Activated CD4-positive, alpha-beta T cell treated with anti-CD3 and anti-CD28 coated beads, Interleukin-2, amount 50 U/mL, for 1 hour (primary cell): ENCODE data around the gene BABAM2.
"Not testable (repeated sequence)": the region's sequence is repeated elsewhere in the genome, so short reads cannot be mapped to it uniquely, and the experiment has no call there.

ENCODE experiments used
- DNase-seq: peaks from one replicate; pipeline ENCODE4 v3.0.0-alpha.2; 2020

Gene BABAM2

DNA sequence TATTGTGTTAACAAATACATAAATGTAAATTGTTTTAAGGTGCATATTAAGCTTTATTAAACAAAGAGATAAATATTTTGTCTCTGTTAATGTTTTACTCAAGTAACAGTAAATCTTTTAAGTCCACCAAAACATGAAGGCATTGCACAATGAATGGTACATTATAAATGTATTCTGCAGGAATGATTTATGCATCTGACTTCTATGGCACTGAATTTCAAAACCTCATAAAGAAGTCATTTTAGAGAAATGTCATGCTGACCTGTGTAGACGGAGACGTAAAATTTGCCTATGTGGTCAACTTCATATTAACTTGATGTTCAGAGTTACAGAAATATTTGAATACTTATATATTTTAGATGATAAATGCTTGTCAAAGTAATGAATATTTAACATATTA is 194.7 kb downstream of the BABAM2 start:
- DNase-seq: no peak

DNA sequence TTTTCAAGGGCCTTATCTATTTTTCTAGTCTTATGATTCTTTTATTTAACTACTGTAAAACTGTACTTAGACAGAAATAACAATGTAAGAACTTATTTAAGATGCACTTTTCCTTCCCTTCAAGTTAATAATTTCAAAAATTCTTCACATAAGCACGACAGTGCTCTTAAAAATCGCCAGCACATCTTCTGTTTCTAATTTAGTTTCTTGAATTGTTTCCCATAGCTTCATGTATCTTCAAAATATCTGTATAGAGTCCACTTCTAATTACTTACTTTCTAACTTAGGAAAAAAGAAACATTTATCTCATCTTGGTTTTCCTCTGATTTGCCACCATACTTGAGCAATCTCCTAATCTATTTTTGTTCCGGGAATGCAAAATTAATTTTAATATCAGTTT is 196.1 kb downstream of the BABAM2 start:
- DNase-seq: no peak

DNA sequence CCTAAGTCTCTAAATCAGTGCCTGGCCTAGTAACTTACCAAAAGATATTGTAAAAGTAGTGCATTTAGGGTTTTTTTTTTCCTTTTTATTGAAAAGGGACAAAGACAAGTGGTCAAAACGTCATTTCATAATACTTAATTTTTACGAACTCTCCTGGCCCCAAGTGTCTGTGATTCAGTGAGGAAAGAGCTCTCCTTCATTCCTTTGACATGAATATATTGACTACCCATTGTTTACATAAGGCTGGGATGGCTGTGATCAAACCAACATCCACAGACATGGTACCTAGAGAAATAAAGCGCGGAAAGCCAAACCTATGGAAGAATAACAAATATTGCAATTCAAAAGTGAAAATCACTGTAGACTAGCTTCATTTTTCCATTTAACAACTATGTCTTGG is 198.4 kb downstream of the BABAM2 start:
- no peak for DNase-seq

DNA sequence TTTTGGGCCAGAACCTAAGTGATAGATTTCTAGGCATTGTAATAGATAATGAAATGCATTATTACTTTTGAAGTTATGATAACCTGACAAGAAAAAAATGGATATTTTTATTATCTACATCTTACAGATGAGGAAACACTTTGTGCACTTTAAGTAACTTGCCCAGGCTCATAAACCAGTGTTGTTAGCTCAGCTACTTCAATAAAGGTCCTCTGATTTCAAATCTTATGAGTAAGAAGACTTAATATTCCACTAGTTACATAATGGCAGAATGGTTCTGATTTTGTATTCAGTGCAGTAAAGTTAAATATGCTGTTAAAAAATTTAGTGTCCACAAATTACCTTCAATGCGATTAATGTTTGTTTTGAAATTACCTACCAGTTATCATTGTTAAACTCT is 199.0 kb downstream of the BABAM2 start:
- no peak for DNase-seq

DNA sequence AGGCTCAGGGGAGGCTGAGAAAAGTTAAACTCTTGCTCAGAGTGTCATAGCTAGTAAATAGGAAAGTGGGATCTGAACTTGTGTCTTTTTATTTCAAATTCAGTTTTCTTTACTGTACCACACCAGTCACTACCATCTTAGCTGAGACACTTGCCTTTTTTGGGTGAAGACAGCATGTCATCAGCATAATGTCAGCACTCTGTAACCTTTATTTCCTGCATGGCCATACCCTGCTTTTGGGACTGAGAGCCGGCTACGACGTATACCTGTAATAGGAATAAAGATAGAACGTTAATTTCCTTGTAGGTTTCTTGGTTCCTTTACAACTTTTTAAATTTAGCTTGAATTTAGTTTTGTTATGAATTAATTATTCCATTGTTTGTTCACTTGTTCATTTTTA is 202.8 kb downstream of the BABAM2 start:
- no peak for DNase-seq

DNA sequence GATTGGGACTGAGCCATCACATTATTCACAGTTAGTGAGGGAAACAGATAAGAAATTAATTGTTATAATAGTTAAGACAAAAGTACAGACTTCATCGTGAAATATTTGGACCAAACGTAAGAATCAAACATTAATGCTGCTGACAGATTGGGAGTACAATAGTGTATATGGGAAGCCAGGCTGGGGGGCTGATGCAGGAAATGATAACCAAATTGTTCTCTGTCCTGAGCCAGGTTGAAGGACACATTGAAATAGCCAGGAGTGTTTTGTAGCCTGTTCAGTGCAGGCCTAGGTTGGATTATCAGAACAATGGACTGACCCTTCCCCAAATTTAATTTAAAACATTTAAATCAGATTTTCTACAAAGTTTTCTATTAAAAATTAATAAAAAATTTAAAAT is 203.2 kb downstream of the BABAM2 start:
- no peak for DNase-seq

DNA sequence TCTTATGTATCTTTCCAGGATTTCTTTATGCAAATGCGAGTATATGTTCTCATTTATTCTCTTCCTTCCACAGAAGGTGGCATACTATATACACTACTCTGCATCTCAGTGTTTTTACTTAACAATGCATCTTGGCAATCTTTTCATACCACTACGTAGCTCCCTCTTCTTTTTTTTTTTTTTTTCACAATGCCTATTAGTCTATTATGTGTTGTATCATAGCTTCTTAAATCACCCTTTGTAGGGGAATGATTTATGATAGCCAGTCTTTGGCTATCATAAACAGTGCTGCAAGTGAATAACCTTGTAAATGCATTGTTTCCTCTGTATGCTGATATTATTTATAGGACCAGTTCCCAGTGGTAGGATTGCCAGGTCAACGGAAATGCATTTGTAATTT is 204.2 kb downstream of the BABAM2 start:
- no peak for DNase-seq

DNA sequence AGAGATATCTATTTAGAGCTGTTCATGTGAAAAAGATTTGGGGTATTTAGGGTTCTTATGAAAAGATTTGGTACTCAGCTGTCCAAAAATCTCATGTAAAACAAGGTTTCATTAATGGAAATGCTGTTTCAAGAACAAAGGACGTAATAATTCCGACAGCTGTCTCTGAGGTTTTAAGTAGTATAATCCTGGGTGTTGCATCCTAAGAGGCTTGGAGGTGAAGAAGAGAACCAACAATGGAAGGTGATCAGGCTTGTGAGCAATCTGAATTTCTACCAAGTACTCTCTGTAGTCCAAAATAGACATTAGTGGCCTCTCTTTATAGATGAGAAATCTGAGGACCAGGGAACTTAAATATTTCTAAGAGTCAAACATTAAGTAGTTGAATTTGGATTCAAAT is 205.1 kb downstream of the BABAM2 start:
- no peak for DNase-seq

DNA sequence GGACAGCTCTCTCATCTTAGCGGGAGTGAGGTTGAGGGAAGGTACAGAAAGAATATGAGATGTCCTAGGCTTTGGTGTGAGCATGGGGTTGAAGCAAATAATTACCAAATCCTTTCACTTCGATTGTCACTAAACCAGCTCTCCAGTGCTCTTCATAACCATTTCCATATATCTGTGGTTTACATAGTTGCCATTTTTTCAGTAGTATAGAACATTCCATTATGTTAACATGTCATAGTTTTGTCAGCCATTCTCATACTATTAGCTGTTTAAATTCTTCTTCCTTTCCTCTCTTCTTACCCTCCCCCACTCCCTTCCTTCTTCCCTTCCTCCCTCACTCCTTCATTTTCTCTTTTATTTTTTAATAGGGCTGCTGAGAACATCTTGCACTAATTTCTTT is 205.9 kb downstream of the BABAM2 start:
- DNase-seq: no peak

DNA sequence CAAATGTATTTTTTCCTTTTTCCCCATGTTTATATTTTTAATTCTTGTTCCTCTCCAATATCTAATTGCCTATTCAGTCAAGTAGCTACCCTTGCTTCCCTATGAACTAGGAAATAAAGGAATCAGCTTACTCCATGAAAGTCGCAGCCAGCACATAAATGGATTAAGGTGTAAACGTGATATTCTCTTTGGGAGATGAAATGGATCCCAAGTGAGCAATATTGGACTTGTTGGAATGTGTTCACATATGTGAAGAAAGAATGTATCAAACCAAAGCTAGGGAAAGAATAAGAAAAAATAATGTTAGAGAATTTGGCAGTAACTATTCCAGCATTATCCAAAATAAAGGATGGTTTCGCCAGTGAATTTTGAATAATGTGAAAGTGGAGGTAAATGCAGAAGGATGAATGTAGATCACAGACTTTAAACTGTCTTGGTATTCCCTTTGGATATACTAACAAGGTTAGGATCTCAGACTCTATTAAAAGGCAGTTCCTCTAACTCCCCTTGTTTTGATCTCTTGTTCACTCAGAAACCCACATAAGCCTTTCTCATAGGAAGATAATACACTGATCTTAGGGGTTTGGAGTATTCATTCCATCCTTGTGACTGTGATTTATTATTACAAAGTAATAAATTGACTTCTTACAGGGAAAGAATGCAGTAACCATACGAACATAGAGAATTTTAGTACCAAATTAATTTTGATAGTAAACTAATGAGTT is 208.1 kb downstream of the BABAM2 start:
- no peak for DNase-seq

DNA sequence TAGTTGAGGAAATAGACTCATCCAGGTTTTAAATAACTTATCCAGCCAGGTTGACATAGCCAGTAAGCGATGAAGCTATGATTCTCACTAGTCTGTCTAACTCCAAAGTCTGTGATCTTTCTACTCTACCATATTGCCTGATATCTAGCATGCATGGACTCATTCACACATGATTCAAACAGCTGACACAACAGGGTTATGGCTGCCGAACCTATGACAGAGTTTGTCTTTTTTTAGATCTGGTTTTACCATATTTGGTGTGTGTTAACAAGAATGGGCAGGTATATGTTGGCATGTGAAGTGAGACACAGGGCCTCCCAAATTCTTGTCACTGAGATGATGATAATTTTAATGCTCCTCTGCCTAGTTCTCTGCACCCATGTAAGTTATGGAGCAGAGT is 210.6 kb downstream of the BABAM2 start:
- DNase-seq: no peak

DNA sequence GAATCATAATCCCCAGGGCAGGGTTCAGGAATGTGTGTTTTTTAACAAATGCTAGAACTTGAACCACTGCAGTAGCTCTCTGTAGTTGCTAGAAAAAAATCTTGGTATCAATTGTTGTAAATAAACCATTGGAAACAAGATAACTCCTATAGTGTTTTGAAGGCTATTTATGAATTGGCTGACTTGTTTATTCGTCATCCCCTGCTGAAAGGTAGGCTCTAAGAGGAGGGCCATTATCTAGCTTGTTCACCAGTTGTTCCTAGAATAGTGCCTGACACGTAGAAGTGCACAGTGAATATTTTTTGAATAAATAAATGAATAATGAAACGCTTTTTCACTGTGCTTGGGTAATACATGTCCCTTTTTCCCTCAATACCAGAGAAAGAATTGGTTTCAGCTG is 211.4 kb downstream of the BABAM2 start:
- no peak for DNase-seq

DNA sequence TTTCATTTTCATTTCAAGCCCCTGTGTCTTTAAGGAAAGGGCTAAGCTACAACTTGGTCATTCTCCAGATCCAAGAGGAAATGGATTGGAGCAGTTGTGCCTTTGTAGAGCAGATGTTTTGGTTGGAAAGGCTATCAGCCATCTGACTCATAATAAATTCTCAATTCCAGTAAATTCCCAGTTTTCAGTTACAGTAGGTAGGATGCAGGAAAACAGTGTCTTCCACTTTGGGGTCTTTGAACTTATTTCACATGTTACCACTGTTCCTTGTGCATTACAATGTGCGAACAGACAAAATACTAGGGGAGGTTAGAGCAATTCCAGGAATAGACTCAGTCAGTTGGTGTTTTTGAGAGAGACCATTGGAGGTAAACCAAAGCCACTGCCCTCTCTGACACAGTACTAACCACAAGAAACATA is 211.9 kb downstream of the BABAM2 start:
- DNase-seq: no peak

DNA sequence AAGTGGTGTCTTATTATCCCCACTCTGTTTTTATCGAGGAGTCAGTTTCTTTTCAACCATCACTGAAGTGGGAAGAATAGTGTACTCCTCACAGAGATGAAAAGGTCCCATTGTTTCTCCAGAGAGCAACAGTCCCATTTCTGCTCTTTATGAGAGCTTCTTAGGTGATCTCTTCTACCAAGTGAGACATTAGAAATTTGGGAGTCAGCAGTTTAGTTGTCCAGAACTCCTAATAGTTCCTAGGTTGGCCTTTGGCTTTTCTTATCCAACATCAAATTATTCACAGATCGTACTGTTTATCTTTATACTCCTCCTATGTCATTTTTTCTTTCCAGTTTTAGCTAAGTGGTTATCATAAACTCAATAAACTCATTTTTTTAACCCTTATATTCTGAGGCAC is 213.1 kb downstream of the BABAM2 start:
- no peak for DNase-seq

DNA sequence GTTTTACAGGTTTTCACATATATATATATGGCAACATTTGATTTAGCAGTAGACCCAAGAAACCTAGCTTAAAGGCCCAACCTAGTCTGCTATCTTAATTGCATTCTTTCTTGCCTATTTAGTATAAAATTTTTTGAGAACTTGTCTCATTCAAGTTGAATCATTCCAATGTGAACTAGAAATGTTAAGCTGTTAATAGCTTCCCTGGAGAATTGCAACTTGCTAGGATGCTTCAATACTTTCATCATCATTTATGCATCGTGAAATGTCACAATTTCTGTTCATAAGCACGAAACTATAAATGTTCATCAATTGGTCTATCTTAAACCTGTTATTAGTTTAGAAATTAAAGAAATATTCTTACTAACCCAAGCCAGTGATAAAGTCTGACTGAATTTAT is 217.6 kb downstream of the BABAM2 start:
- DNase-seq: no peak

DNA sequence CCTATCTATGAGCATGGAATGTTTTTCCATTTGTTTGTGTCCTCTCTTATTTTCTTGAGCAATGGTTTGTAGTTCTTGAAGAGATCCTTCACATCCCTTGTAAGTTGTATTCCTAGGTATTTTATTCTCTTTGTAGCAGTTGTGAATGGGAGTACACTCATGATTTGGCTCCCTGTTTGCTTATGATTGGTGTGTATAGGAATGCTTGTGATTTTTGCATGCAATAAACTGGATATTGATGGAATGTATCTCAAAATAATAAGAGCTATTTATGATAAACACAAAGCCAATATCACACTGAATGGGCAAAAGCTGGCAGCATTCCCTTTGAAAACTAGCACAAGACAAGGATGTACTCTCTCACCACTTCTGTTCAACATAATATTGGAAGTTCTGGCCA is 223.2 kb downstream of the BABAM2 start:
- not testable (repeated sequence) for DNase-seq

DNA sequence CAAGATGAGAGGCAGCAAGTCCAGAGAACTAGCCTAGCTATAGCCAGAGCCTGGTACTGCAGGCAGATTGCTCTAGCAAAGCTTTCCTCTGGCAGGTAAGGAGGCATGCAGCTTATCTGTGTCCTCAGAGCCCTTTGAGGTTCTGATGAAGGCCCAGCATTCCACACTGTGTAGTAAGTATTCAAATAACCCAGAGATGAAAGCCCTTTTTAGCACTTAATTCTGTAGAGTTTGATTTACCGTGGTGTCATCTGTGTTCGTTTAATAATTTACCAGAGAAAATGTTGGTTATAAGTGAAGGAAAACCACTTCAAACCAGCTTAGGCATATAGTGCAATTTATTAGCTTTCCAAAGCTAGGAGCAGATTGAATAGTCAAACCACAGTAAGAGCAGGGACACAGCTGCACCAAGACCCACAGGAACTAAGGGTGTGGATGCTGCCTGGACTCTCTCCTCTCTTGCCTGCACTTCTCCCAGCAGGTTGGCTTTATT is 226.6 kb downstream of the BABAM2 start:
- DNase-seq: no peak

DNA sequence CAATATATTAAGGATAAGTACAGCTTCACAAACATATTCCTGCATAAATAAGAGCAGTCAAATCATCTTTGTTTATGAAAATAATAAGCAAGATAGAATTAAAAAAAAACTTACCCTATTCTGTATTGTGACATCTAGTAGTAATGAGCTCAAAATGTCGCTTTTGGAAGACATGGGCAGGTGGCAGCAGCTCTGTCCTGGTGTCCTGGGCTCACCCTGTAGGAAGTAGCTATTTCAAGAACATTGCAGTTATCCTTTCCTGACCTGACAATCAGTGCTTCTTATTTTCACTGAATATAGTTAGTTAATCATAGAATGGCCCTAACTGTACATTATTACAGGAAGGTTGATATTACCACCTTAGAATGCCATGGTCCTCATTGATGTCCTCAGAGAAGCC is 229.1 kb downstream of the BABAM2 start:
- DNase-seq: no peak

DNA sequence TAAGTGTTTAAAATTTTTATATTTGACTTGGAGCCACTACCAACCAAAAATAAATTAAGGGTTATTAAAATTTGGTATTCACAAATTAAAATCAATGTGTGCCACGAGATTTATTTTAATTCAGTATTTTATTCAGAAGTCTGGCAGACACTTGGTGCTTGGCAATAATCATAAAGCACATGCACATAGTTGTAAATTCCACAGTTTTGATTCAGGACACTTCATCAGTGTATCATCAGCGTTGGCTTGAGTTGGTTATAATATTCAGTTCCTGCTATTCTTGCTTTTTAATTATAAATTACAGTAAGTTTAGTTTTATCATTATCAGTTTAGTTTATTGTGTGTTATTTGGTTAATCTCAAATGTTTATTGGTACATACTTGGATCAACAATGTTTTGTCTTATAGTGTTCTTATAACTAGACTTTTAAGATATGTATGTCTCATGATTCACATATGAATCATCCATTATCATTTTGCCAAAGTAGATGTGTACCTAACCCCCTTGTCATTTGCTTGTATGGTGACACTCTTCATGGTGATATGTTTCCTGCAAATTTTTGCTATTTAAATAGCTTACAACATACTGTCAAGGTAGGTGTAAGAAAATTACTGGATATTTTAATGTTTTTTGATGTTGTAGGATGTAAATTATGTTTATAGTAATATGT is 237.9 kb downstream of the BABAM2 start:
- DNase-seq: no peak

DNA sequence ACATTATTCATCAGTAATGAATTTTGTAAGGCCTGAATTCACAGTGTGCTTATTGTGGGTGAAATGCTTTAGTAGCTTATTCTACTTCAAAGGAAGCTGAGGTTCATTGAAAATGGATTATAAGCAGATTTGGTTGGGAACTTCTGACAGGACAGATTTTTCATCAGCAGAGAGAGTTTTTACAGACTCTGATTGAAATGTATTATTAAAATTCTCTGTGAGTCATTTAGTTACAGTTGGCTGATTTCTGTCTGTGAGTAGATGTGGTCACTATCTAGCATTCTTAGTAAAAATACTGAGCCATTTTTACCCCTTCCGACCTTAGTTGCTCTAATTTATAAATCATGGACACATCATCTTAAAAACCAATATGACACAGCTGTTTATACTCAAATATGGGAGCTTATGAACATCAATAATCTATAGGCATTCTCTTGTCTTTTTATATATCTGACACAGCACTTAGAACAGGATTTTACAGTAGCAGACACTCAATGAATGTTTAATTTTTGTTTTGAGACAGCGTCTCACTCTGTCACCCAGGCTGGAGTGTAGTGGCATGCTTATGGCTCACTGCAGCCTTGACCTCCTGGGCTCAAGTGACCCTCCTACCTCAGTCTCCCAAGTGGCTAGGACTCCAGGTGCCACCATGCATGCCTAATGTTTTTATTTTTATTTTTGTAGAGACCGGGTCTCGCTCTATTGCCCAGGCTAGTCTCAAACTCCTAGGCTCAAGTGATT is 239.6 kb downstream of the BABAM2 start:
- DNase-seq: no peak

DNA sequence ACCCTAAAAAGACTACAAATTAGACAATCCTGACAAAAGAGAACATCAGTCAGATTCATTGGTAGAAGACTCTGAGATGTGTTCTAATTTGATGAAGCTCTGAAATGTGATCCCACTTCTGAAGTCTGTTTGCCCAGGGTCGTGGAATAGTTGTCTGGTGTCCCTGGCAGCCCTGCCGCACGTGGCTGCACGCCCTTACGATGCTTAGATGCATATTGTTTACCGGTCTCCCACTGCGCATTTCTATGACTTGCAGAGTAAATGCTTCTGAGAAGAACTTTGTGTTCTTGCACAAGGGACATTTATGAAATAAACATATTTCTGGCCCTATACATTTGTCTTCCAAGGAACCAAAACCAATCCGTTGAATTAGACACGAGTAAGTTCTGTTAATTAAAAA is 243.2 kb downstream of the BABAM2 start:
- DNase-seq: no peak

DNA sequence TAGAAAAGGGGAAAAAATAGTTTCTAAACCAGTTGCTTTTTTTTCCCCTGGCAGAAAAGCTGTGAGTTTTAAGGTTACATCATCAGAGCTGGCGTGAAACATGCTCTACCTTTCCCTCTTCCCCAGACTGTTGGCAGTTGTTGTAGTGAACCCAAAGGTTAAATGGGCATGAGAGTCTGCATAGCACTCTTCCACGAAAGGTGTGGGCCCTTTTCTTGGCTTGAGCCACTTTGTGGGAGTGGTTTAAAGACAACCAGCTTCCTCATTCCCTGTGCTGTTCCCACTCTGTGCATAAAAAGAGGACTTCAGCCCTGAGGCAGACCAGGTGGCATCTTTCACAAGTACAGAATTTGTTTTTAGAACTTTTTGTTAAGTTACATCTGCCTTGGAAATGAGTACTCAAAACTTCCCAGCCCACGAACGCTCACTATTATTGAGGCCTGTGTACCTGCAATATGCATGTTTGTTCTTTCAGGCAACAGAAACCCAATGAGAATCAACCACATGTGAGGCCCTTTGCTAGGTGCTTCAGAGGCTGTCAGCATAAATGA is 243.8 kb downstream of the BABAM2 start:
- DNase-seq: no peak

DNA sequence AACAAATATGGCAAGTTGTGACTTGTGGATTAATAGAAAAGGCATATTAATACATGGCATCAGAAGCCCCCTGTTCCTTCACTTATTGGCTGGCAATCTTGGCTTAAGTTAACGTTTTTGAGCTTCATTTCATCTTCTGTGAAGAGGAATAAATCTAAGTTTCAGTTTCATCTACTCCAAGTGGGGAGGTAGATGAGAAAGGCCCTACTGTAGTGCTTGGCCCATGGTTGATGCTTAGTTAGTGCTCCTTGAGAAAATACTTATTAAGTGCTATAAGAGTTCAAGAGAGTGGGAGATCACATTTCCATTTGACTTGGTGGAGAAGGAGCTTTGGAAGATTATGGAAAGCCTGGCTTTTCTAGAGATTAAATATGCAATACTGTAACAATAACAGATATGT is 244.3 kb downstream of the BABAM2 start:
- DNase-seq: no peak

DNA sequence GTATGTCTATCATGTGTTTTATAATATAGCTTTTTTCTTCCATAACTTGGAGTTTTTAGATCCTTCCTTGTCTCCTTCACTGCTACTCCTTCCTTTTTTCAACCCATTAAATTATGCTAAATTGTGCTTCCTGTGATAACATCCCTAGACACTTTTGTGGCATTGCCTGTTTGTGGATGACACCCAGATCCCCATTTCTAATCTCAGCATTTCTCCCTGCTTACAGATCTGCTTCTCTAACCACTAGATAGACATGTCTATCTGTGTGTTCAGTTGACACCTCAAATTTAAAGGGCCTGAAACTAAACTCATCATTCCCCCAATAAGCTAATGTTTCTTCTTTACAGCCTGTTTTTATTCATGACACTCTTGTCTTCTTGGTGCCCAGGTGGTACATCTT is 244.8 kb downstream of the BABAM2 start:
- no peak for DNase-seq
